ENCODE measurements around the gene FAM107B.

The FAM107B gene

GRCh38 chr10:14727924-14728323 is 46.8 kb downstream of the FAM107B start:
- Histone ChIP-seq H3K23ac (ENCODE audit: low read length in 2 of 2) (no peak overlapping the region), H2BK12ac (ENCODE audit: low read length in 2 of 2) (no peak overlapping the region), H3K14ac (ENCODE audit: low read length in 2 of 2) (no peak overlapping the region), H3K4me2 (ENCODE audit: low read length, poor library complexity, severe bottlenecking) (no peak overlapping the region), H2AFZ (ENCODE audit: low read depth, low read length) (no peak overlapping the region), H3K4ac (ENCODE audit: low read depth in 1 of 2, low read length in 2 of 2) (no peak overlapping the region), H3K79me1 (replicated peaks; ENCODE audit: low read length, poor library complexity, severe bottlenecking) (no peaks in the 10 kb centered on the region), H2BK15ac (ENCODE audit: low read depth, poor library complexity, severe bottlenecking) (no peak overlapping the region), H2BK5ac (ENCODE audit: low read depth, low read length, poor library complexity, severe bottlenecking) (no peak overlapping the region), H3K27me3 (ENCODE audit: control insufficient read depth in 1 of 2, insufficient read depth in 1 of 2, low read length in 2 of 2) (peaks cover 16 to 21% of the 10 kb centered on the region in 2 experiments), H3K4me3 (ENCODE audit: insufficient read depth in 1 of 2, low read depth in 1 of 2, low read length in 2 of 2) (no peak overlapping the region), H4K91ac (ENCODE audit: low read length) (no peak overlapping the region), H3K9ac (ENCODE audit: low read length) (no peak overlapping the region), H3K9me3 (ENCODE audit: control insufficient read depth, low read length) (peaks cover 3% of the 10 kb centered on the region), H3K36me3 (ENCODE audit: control insufficient read depth in 1 of 2, insufficient read depth in 2 of 2, low read depth in 1 of 2, low read length in 2 of 2) (no peaks in the 10 kb centered on the region), H3K27ac (ENCODE audit: low read length, poor library complexity, severe bottlenecking) (no peak overlapping the region), H2AK5ac (ENCODE audit: low read length, severe bottlenecking) (no peak overlapping the region), H4K8ac (ENCODE audit: low read length) (no peak overlapping the region), H3K4me1 (ENCODE audit: control insufficient read depth, insufficient read depth, low read depth, low read length) (no peaks in the 10 kb centered on the region), H3K18ac (ENCODE audit: low read depth in 1 of 2, low read length in 2 of 2) (no peak overlapping the region), H2BK120ac (ENCODE audit: low read depth, low read length) (no peak overlapping the region)
- no CpG with 5 or more reads among the region's 1 CpG for WGBS
- no peak for DNase-seq

DNA sequence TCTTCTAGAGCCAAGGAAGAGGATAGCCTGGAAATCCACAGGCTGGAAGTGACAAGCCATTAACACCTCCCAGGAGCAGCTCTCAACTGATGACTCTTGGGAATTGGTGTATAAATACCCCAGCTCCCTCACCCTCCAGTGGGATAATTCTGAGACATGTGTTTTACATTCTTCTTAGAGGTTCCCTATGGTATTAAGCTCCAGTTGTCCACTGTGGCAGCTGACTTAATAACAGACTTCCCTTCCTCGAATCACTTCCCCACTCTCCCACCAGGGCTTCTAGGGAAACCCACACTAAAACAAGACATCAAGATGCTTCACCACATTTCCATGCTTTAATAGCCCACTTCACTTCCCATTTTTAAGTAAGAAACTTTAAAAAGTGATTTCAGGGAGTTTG is 47.2 kb downstream of the FAM107B start:
- Histone ChIP-seq H3K27me3 (ENCODE audit: control insufficient read depth in 1 of 2, insufficient read depth in 1 of 2, low read length in 2 of 2) (peaks cover 16 to 21% of the 10 kb centered on the region in 2 experiments), H2AFZ (ENCODE audit: low read depth, low read length) (no peak overlapping the region), H2BK120ac (ENCODE audit: low read depth, low read length) (no peak overlapping the region), H3K36me3 (ENCODE audit: control insufficient read depth in 1 of 2, insufficient read depth in 2 of 2, low read depth in 1 of 2, low read length in 2 of 2) (no peaks in the 10 kb centered on the region), H2BK12ac (ENCODE audit: low read length in 2 of 2) (no peak overlapping the region), H2BK15ac (ENCODE audit: low read depth, poor library complexity, severe bottlenecking) (no peak overlapping the region), H3K4me3 (ENCODE audit: insufficient read depth in 1 of 2, low read depth in 1 of 2, low read length in 2 of 2) (no peak overlapping the region), H4K91ac (ENCODE audit: low read length) (no peak overlapping the region), H3K18ac (ENCODE audit: low read depth in 1 of 2, low read length in 2 of 2) (no peak overlapping the region), H2BK5ac (ENCODE audit: low read depth, low read length, poor library complexity, severe bottlenecking) (no peak overlapping the region), H3K4ac (ENCODE audit: low read depth in 1 of 2, low read length in 2 of 2) (no peak overlapping the region), H4K8ac (ENCODE audit: low read length) (no peak overlapping the region), H3K27ac (ENCODE audit: low read length, poor library complexity, severe bottlenecking) (no peak overlapping the region), H3K79me1 (replicated peaks; ENCODE audit: low read length, poor library complexity, severe bottlenecking) (no peaks in the 10 kb centered on the region), H2AK5ac (ENCODE audit: low read length, severe bottlenecking) (no peak overlapping the region), H3K4me2 (ENCODE audit: low read length, poor library complexity, severe bottlenecking) (no peak overlapping the region), H3K9me3 (ENCODE audit: control insufficient read depth, low read length) (peaks cover 3% of the 10 kb centered on the region), H3K4me1 (ENCODE audit: control insufficient read depth, insufficient read depth, low read depth, low read length) (no peaks in the 10 kb centered on the region), H3K14ac (ENCODE audit: low read length in 2 of 2) (no peak overlapping the region), H3K23ac (ENCODE audit: low read length in 2 of 2) (no peak overlapping the region), H3K9ac (ENCODE audit: low read length) (no peak overlapping the region)
- DNase-seq: no peak
- 92% methylated on average over 1 of the region's 1 CpG for WGBS

GRCh38 chr10:14724931-14725330 is 49.8 kb downstream of the FAM107B start:
- Histone ChIP-seq H3K4ac (ENCODE audit: low read depth in 1 of 2, low read length in 2 of 2) (no peak overlapping the region), H2BK120ac (ENCODE audit: low read depth, low read length) (no peak overlapping the region), H2AK5ac (ENCODE audit: low read length, severe bottlenecking) (no peak overlapping the region), H3K14ac (ENCODE audit: low read length in 2 of 2) (no peak overlapping the region), H3K27ac (ENCODE audit: low read length, poor library complexity, severe bottlenecking) (no peak overlapping the region), H4K8ac (ENCODE audit: low read length) (no peak overlapping the region), H3K79me1 (replicated peaks; ENCODE audit: low read length, poor library complexity, severe bottlenecking) (no peaks in the 10 kb centered on the region), H2AFZ (ENCODE audit: low read depth, low read length) (no peak overlapping the region), H3K4me2 (ENCODE audit: low read length, poor library complexity, severe bottlenecking) (no peak overlapping the region), H3K23ac (ENCODE audit: low read length in 2 of 2) (no peak overlapping the region), H3K27me3 (ENCODE audit: control insufficient read depth in 1 of 2, insufficient read depth in 1 of 2, low read length in 2 of 2) (peaks cover 13 to 16% of the 10 kb centered on the region in 2 experiments), H3K18ac (ENCODE audit: low read depth in 1 of 2, low read length in 2 of 2) (no peak overlapping the region), H3K4me3 (ENCODE audit: insufficient read depth in 1 of 2, low read depth in 1 of 2, low read length in 2 of 2) (no peak overlapping the region), H2BK15ac (ENCODE audit: low read depth, poor library complexity, severe bottlenecking) (no peak overlapping the region), H2BK5ac (ENCODE audit: low read depth, low read length, poor library complexity, severe bottlenecking) (no peak overlapping the region), H3K9ac (ENCODE audit: low read length) (no peak overlapping the region), H4K91ac (ENCODE audit: low read length) (no peak overlapping the region), H2BK12ac (ENCODE audit: low read length in 2 of 2) (no peak overlapping the region), H3K9me3 (ENCODE audit: control insufficient read depth, low read length) (peaks cover 3% of the 10 kb centered on the region), H3K36me3 (ENCODE audit: control insufficient read depth in 1 of 2, insufficient read depth in 2 of 2, low read depth in 1 of 2, low read length in 2 of 2) (no peaks in the 10 kb centered on the region), H3K4me1 (ENCODE audit: control insufficient read depth, insufficient read depth, low read depth, low read length) (no peaks in the 10 kb centered on the region)
- 67% methylated on average over 1 of the region's 2 CpGs for WGBS
- DNase-seq: no peak

- peaks cover 3% of the 10 kb centered on the region for H3K9me3 ChIP-seq (ENCODE audit: control insufficient read depth, low read length)
- no peak overlapping the region for H4K8ac ChIP-seq (ENCODE audit: low read length)
- H2BK5ac ChIP-seq (ENCODE audit: low read depth, low read length, poor library complexity, severe bottlenecking): no peak overlapping the region
- no peaks in the 10 kb centered on the region for H3K79me1 ChIP-seq (replicated peaks; ENCODE audit: low read length, poor library complexity, severe bottlenecking)
- no peak overlapping the region for H2BK15ac ChIP-seq (ENCODE audit: low read depth, poor library complexity, severe bottlenecking)
- no peak overlapping the region for H4K91ac ChIP-seq (ENCODE audit: low read length)
- H3K36me3 ChIP-seq (ENCODE audit: control insufficient read depth in 1 of 2, insufficient read depth in 2 of 2, low read depth in 1 of 2, low read length in 2 of 2): no peaks in the 10 kb centered on the region
- no peak overlapping the region for H3K18ac ChIP-seq (ENCODE audit: low read depth in 1 of 2, low read length in 2 of 2)
- no peak overlapping the region for H2BK12ac ChIP-seq (ENCODE audit: low read length in 2 of 2)
- H2AFZ ChIP-seq (ENCODE audit: low read depth, low read length): no peak overlapping the region
- H3K9ac ChIP-seq (ENCODE audit: low read length): no peak overlapping the region
- WGBS: 80% methylated on average over 5 of the region's 5 CpGs
- H3K4me3 ChIP-seq (ENCODE audit: insufficient read depth in 1 of 2, low read depth in 1 of 2, low read length in 2 of 2): no peak overlapping the region
- H3K4me1 ChIP-seq (ENCODE audit: control insufficient read depth, insufficient read depth, low read depth, low read length): no peaks in the 10 kb centered on the region
- no peak overlapping the region for H3K4me2 ChIP-seq (ENCODE audit: low read length, poor library complexity, severe bottlenecking)
- H3K23ac ChIP-seq (ENCODE audit: low read length in 2 of 2): no peak overlapping the region
- H2AK5ac ChIP-seq (ENCODE audit: low read length, severe bottlenecking): no peak overlapping the region
- no peak overlapping the region for H3K14ac ChIP-seq (ENCODE audit: low read length in 2 of 2)
- H2BK120ac ChIP-seq (ENCODE audit: low read depth, low read length): no peak overlapping the region
- H3K27ac ChIP-seq (ENCODE audit: low read length, poor library complexity, severe bottlenecking): no peak overlapping the region
- no peak overlapping the region for H3K4ac ChIP-seq (ENCODE audit: low read depth in 1 of 2, low read length in 2 of 2)
- H3K27me3 ChIP-seq (ENCODE audit: control insufficient read depth in 1 of 2, insufficient read depth in 1 of 2, low read length in 2 of 2): peaks cover 13 to 16% of the 10 kb centered on the region in 2 experiments
- no peak for DNase-seq
Observed at GRCh38 chr10:14723052-14723689, 51.5 kb downstream of the FAM107B start.

Data from mesenchymal stem cell (in vitro differentiated cells and primary cell).